ENCODE results near the gene A4GNT. TPM values are rescaled to one million over a fixed set of nuclear protein-coding genes. Genes with fewer than 3 reads are reported as not detected.

A4GNT gene
- total RNA-seq, 1 donor from 2014 or later = not detected

GRCh38 chr3:138082992-138083386 lies 49.2 kb downstream of the A4GNT start:
- no peak for DNase-seq (ENCODE audit: low spot score)
- Mint-ChIP-seq H3K9me3 (no peaks in the 10 kb centered on the region), H3K27ac (peak overlapping the region; percentile 51), H3K36me3 (ENCODE audit: low read depth) (no peaks in the 10 kb centered on the region), H3K4me3 (peak overlapping the region; percentile 41), H3K4me1 (ENCODE audit: low read depth) (peaks cover 25% of the 10 kb centered on the region), H3K27me3 (ENCODE audit: insufficient read depth) (peaks cover 7% of the 10 kb centered on the region)
- intact Hi-C loops (cut with micrococcal nuclease) = loop anchor here (1.0 kb wide), 1 partner anchor 17 kb away; no protein-coding TSS in a partner anchor

DNA sequence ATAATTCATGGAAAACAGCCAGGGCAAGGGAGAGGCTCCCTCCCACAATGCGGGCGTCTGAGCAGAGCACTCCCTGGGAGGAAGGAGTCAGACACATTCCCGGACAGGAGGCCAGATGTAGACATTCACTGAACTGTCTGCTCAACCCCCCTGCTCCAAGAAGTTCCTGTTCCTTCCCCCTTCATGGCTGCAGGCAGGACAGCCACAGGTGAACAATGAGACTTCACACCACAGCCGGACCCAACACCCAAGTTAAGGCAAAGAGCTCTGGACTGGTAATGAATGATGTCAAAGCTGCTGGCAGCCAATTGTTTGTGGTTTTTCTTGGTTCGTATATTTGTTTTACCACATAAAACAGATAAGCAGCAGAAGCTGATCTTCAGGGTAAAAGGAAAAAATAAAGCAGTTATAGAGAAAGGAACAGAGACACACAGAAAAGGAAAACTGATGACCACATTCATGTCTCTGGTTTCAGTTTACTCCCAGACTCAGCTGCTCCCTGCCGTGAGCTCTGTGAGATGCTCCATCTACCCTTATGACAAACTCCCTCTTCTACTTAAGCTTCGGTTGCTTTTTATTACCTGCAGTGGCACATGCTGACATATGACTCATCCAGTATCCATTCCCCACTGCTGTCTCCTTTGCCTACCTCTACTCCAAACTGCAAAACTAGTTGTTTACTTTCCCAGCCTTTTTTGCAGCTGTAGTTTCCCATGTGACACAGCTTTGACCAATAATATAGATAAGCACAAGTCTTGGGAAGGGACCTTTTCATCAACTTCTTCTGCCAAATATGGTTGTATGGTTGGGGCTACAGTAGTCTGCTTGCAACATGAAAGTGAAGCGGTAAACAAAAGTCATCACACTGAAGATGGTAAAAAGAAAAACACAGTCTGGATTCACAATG lies 49.9 kb downstream of the A4GNT start:
- H3K36me3 Mint-ChIP-seq (ENCODE audit: low read depth) = no peaks in the 10 kb centered on the region
- H3K9me3 Mint-ChIP-seq = no peaks in the 10 kb centered on the region
- intact Hi-C loops (cut with micrococcal nuclease) = loop anchor here (1.0 kb wide), 1 partner anchor 16 kb away; no protein-coding TSS in a partner anchor
- H3K4me1 Mint-ChIP-seq (ENCODE audit: low read depth) = peaks cover 25% of the 10 kb centered on the region
- peak; percentile 9 for DNase-seq (ENCODE audit: low spot score)
- H3K4me3 Mint-ChIP-seq = peak overlapping the region; percentile 19
- H3K27me3 Mint-ChIP-seq (ENCODE audit: insufficient read depth) = peaks cover 7% of the 10 kb centered on the region
- H3K27ac Mint-ChIP-seq = peak overlapping the region; percentile 51

DNA sequence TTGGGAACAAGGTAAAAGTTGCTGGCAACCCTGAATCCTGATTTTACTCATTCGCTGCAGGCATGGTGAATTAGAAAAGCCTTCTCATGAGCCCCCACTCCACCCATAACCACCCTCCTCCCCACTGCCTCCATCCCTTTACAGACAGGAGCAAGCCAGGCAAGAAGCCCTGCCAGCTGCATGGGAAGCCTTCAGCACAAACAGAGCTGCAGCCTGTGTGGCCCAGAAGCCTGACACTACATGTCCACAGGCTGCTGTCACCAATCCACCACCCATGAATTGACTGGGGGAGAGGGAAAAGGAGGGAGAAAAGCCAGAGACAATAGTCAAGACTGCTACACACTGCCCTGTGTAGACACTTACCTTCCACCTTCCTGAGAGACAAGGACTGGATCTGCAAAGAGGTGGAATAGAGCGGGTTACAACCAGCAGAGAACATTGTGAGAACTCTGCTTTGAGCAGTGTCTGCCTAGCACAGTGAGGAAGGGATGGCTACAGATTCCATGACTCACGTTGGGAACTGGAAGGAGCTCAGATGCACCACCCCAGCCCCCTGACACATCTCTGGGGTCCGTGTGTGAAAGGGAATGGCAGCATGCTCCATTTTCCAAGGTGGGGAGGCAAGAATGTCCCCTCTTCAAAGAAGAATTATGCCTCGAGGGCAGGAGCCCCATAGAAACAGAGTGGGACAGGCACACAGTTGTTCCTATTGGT lies 50.7 kb downstream of the A4GNT start:
- peak overlapping the region; percentile 16 for H3K4me3 Mint-ChIP-seq
- no peak for DNase-seq (ENCODE audit: low spot score)
- no peaks in the 10 kb centered on the region for H3K9me3 Mint-ChIP-seq
- H3K4me1 Mint-ChIP-seq (ENCODE audit: low read depth) = peaks cover 25% of the 10 kb centered on the region
- intact Hi-C loops (cut with micrococcal nuclease) = loop anchor here (1.0 kb wide), 1 partner anchor 15 kb away; no protein-coding TSS in a partner anchor
- H3K27ac Mint-ChIP-seq = no peak overlapping the region
- H3K27me3 Mint-ChIP-seq (ENCODE audit: insufficient read depth) = peaks cover 4% of the 10 kb centered on the region
- H3K36me3 Mint-ChIP-seq (ENCODE audit: low read depth) = no peaks in the 10 kb centered on the region

DNA sequence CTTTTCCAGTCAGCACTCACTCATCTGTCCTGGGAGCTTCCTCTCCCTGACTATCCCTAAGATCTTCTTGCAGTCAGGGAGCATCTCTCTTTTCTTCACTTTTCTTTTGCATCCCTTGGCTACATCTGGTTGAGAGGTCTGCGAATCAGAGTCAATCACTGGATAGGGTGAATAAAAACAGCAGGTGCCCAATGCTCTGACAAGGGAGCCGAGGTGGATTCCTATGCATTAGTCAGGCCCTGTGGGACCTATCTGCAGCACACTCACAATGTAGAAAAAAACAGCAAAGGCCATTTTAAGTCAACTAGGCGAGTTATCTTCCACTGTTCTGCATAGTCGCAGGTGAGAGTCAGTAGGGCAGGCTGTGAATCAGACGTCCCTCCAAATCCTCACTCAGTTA lies 52.3 kb downstream of the A4GNT start:
- DNase-seq (ENCODE audit: low spot score) = no peak
- intact Hi-C loops (cut with micrococcal nuclease) = no loop called here
- Mint-ChIP-seq H3K27ac (no peak overlapping the region), H3K27me3 (ENCODE audit: insufficient read depth) (peaks cover 4% of the 10 kb centered on the region), H3K9me3 (no peaks in the 10 kb centered on the region), H3K4me1 (ENCODE audit: low read depth) (peaks cover 25% of the 10 kb centered on the region), H3K36me3 (ENCODE audit: low read depth) (no peaks in the 10 kb centered on the region), H3K4me3 (no peak overlapping the region)

DNA sequence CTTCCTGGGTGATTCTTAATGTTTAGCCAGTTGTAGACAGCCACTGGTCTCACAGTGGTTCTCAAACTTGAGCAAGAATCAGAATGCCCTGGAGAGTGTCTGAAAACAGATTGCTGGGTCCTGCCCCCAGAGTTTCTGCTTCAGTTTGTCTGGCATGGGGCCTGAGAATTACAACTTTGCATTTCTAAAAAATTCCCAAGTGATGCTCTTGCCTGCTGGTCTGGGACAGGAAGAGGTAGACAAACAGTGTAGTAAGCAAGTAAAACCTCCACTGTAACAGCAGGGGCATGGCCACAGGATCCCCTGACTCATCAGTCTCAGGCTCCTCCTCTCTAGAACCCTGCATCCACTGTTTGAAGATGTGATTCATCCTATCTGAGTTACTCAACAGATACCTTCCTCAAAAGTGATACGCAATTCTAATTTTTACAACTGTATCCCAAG lies 53.3 kb downstream of the A4GNT start:
- peaks cover 25% of the 10 kb centered on the region for H3K4me1 Mint-ChIP-seq (ENCODE audit: low read depth)
- H3K27ac Mint-ChIP-seq = no peak overlapping the region
- H3K36me3 Mint-ChIP-seq (ENCODE audit: low read depth) = no peaks in the 10 kb centered on the region
- no peak overlapping the region for H3K4me3 Mint-ChIP-seq
- DNase-seq (ENCODE audit: low spot score) = no peak
- peaks cover 10% of the 10 kb centered on the region for H3K27me3 Mint-ChIP-seq (ENCODE audit: insufficient read depth)
- no peaks in the 10 kb centered on the region for H3K9me3 Mint-ChIP-seq
- intact Hi-C loops (cut with micrococcal nuclease) = no loop called here

DNA sequence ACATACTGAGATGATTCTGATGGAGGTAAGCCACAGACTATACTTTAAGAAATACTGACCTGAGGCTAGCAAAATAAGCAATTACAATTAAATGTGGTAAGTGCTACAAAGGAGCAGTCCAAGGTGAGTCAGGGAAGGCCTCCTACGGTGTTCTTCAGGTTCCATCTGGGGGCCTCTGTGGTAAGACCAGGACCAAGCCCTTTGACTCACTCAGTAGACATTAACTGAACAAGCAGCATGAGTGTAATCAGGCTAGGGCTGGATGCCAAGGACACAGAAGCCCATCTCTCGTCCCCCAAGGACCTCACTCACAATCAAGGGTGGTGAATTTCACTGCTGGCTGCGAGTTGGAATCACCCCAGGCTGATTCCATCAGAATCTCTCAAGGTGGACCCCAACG lies 54.1 kb downstream of the A4GNT start:
- peaks cover 18% of the 10 kb centered on the region for H3K4me1 Mint-ChIP-seq (ENCODE audit: low read depth)
- H3K27ac Mint-ChIP-seq = no peak overlapping the region
- no peak for DNase-seq (ENCODE audit: low spot score)
- H3K4me3 Mint-ChIP-seq = no peak overlapping the region
- peaks cover 16% of the 10 kb centered on the region for H3K27me3 Mint-ChIP-seq (ENCODE audit: insufficient read depth)
- H3K9me3 Mint-ChIP-seq = no peaks in the 10 kb centered on the region
- intact Hi-C loops (cut with micrococcal nuclease) = no loop called here
- H3K36me3 Mint-ChIP-seq (ENCODE audit: low read depth) = no peaks in the 10 kb centered on the region

Other genes with a start within 250 kb of the A4GNT start
- not detected in 2 replicates for gene CLDN18, start 122.2 kb downstream of the A4GNT start, total RNA-seq
- gene DZIP1L, start 16.8 kb downstream of the A4GNT start, total RNA-seq = 0.07 and 0.16 TPM in 2 replicates
- gene DBR1, start 42.5 kb upstream of the A4GNT start, total RNA-seq = 25.7 and 31.0 TPM in 2 replicates
- 42.9 and 54.3 TPM in 2 replicates for gene ARMC8, start 54.9 kb upstream of the A4GNT start, total RNA-seq
- not detected in 2 replicates for gene NME9, start 197.5 kb upstream of the A4GNT start, total RNA-seq
- 0.05 and 0.42 TPM in 2 replicates for gene MRAS, start 216.2 kb upstream of the A4GNT start, total RNA-seq

Measured in activated T-helper 1 cell treated with anti-CD3 and anti-CD28 coated beads, Interleukin-12 subunit alpha, Interleukin-12 subunit beta, Interleukin-2, Interleukin-4 antibody, amounts not matched to agents 30 ng/mL and 10 ng/mL and 1 ng/mL, durations not matched to agents 14 hours and 24 hours and 36 hours (primary cell).